Measurements from ENCODE around the gene GOPC.
"Not testable (repeated sequence)": the region's sequence is repeated elsewhere in the genome, so short reads cannot be mapped to it uniquely, and the experiment has no call there.

Gene GOPC

GRCh38 chr6:117525607-117526006 is 76.7 kb downstream of the GOPC start:
- no peak for DNase-seq (ENCODE audit: low read depth)
- no peak for TF ChIP-seq CTCF (IDR thresholded peaks at IDR 0.05; ENCODE audit: low read depth, low read length, missing control alignments)
- H3K4me3 ChIP-seq (ENCODE audit: low read depth, low read length): no peak overlapping the region
- in situ Hi-C loops (cut with HindIII; ENCODE audit: low sequenced_read_pairs): no loop called here

- TF ChIP-seq CTCF (IDR thresholded peaks at IDR 0.05; ENCODE audit: low read depth, low read length, missing control alignments): no peak
- no peak for DNase-seq (ENCODE audit: low read depth)
- no peak overlapping the region for H3K4me3 ChIP-seq (ENCODE audit: low read depth, low read length)
- in situ Hi-C loops (cut with HindIII; ENCODE audit: low sequenced_read_pairs): no loop called here
Observed at GRCh38 chr6:117521791-117522502, 80.4 kb downstream of the GOPC start.

GRCh38 chr6:117520603-117521395 is 81.5 kb downstream of the GOPC start:
- in situ Hi-C loops (cut with HindIII; ENCODE audit: low sequenced_read_pairs): no loop called here
- no peak for TF ChIP-seq CTCF (IDR thresholded peaks at IDR 0.05; ENCODE audit: low read depth, low read length, missing control alignments)
- H3K4me3 ChIP-seq (ENCODE audit: low read depth, low read length): no peak overlapping the region
- DNase-seq (ENCODE audit: low read depth): no peak

- DNase-seq (ENCODE audit: low read depth): no peak
- in situ Hi-C loops (cut with HindIII; ENCODE audit: low sequenced_read_pairs): no loop called here
- TF ChIP-seq CTCF (IDR thresholded peaks at IDR 0.05; ENCODE audit: low read depth, low read length, missing control alignments): no peak
- H3K4me3 ChIP-seq (ENCODE audit: low read depth, low read length): no peak overlapping the region
Observed at GRCh38 chr6:117518870-117519269, 83.4 kb downstream of the GOPC start.

- H3K4me3 ChIP-seq (ENCODE audit: low read depth, low read length); in situ Hi-C loops (cut with HindIII; ENCODE audit: low sequenced_read_pairs); DNase-seq (ENCODE audit: low read depth): not testable (repeated sequence)
Observed at GRCh38 chr6:117517995-117518394, 84.3 kb downstream of the GOPC start.

GRCh38 chr6:117515326-117515725 is 87.0 kb downstream of the GOPC start:
- H3K4me3 ChIP-seq (ENCODE audit: low read depth, low read length): no peak overlapping the region
- DNase-seq (ENCODE audit: low read depth): no peak
- in situ Hi-C loops (cut with HindIII; ENCODE audit: low sequenced_read_pairs): no loop called here
- no peak for TF ChIP-seq CTCF (IDR thresholded peaks at IDR 0.05; ENCODE audit: low read depth, low read length, missing control alignments)

- in situ Hi-C loops (cut with HindIII; ENCODE audit: low sequenced_read_pairs): no loop called here
- no peak overlapping the region for H3K4me3 ChIP-seq (ENCODE audit: low read depth, low read length)
- no peak for DNase-seq (ENCODE audit: low read depth)
- no peak for TF ChIP-seq CTCF (IDR thresholded peaks at IDR 0.05; ENCODE audit: low read depth, low read length, missing control alignments)
Observed at GRCh38 chr6:117514655-117515054, 87.7 kb downstream of the GOPC start.

All from astrocyte of the cerebellum (primary cell).